GM04504 (cell line): ENCODE measurements around the gene C6orf141.

Experiments
- DNase-seq: peaks from one replicate; pipeline ENCODE4 v3.0.0-alpha.2; 2012; ENCODE audit warnings: low read depth

Gene C6orf141

GRCh38 chr6:49550492-49551077 lies at the start of gene C6orf141:
TSS of gene C6orf141 (plus strand) at chr6:49550668. CDS start at chr6:49550793, 125 bp downstream.
- DNase-seq = no peak

- no peak for DNase-seq
Measured at GRCh38 chr6:49504666-49505065, 45.8 kb upstream of the C6orf141 start.

GRCh38 chr6:49506569-49507111 lies 43.8 kb upstream of the C6orf141 start:
- no peak for DNase-seq

GRCh38 chr6:49509342-49509741 lies 41.1 kb upstream of the C6orf141 start:
- DNase-seq = no peak

- no peak for DNase-seq
Measured at GRCh38 chr6:49513153-49513989, 37.1 kb upstream of the C6orf141 start.

GRCh38 chr6:49514571-49515484 lies 35.6 kb upstream of the C6orf141 start:
- DNase-seq = no peak

- DNase-seq = no peak
Measured at GRCh38 chr6:49515485-49516146, 34.9 kb upstream of the C6orf141 start.

GRCh38 chr6:49516147-49516505 lies 34.3 kb upstream of the C6orf141 start:
- no peak for DNase-seq

- DNase-seq = no peak
Measured at GRCh38 chr6:49517919-49518318, 32.5 kb upstream of the C6orf141 start.

- no peak for DNase-seq
Measured at GRCh38 chr6:49519660-49520059, 30.8 kb upstream of the C6orf141 start.

- DNase-seq = no peak
Measured at GRCh38 chr6:49522710-49523593, 27.5 kb upstream of the C6orf141 start.

- DNase-seq = no peak
Measured at GRCh38 chr6:49523901-49524300, 26.6 kb upstream of the C6orf141 start.

GRCh38 chr6:49524541-49524940 lies 25.9 kb upstream of the C6orf141 start:
- DNase-seq = no peak

GRCh38 chr6:49526598-49526997 lies 23.9 kb upstream of the C6orf141 start:
- no peak for DNase-seq

GRCh38 chr6:49527320-49527719 lies 23.1 kb upstream of the C6orf141 start:
- DNase-seq = no peak

GRCh38 chr6:49528571-49528970 lies 21.9 kb upstream of the C6orf141 start:
- DNase-seq = no peak

- DNase-seq = no peak
Measured at GRCh38 chr6:49530141-49530776, 20.2 kb upstream of the C6orf141 start.

- peak; percentile 37 for DNase-seq
Measured at GRCh38 chr6:49531774-49532569, 18.5 kb upstream of the C6orf141 start.

GRCh38 chr6:49535795-49536194 lies 14.7 kb upstream of the C6orf141 start:
- no peak for DNase-seq
